HepG2 (cell line): ENCODE results near the gene MARCHF9. TPM values are rescaled to one million over a fixed set of nuclear protein-coding genes. Genes with fewer than 3 reads are reported as not detected.

Experiments used
- EED ChIP-seq: sonication (generic); formaldehyde crosslinking; IDR thresholded peaks from 2 replicates; pipeline ENCODE4 v1.5.0; 2020; ENCODE audit warnings: mild to moderate bottlenecking, missing genetic modification reagents
- HDAC6 ChIP-seq: fragments of 200-600 bp; sonication (generic); IDR thresholded peaks from 2 replicates; pipeline ENCODE4 v1.7.0; 2017; ENCODE audit warnings: mild to moderate bottlenecking, antibody characterized with exemption, low read length, low read depth
- MED13 ChIP-seq: sonication (generic); formaldehyde crosslinking; IDR thresholded peaks from 2 replicates; pipeline ENCODE4 v1.5.0; 2020; ENCODE audit warnings: missing genetic modification reagents
- MLLT10 ChIP-seq: sonication (generic); formaldehyde crosslinking; IDR thresholded peaks from 2 replicates; pipeline ENCODE4 v1.4.0; 2020; ENCODE audit warnings: missing genetic modification reagents
- NBN ChIP-seq: fragments of 450-650 bp; conservative IDR thresholded peaks from 2 replicates; pipeline ENCODE4 v1.6.1; 2017
- NFE2L2 ChIP-seq: fragments of 150-350 bp; IDR thresholded peaks from 2 replicates; pipeline ENCODE4 v1.6.1; 2014; ENCODE audit warnings: low read length
- NR3C1 ChIP-seq: sonication (generic); formaldehyde crosslinking; IDR thresholded peaks from 2 replicates; pipeline ENCODE4 v1.4.0; 2020; ENCODE audit warnings: missing genetic modification reagents
- PHF5A ChIP-seq: IDR thresholded peaks from one replicate; pipeline ENCODE4 v1.6.1; 2018; ENCODE audit warnings: low read depth, missing genetic modification reagents; ENCODE audit not compliant: unreplicated experiment
- RBM39 ChIP-seq: fragments of 200-400 bp; formaldehyde crosslinking; IDR thresholded peaks from one replicate; pipeline ENCODE4 v1.6.1; 2018; ENCODE audit warnings: antibody characterized with exemption, mild to moderate bottlenecking, low read depth, low read length; ENCODE audit not compliant: poor library complexity, severe bottlenecking
- RNF2 ChIP-seq: fragments of 450-650 bp; conservative IDR thresholded peaks from 2 replicates; pipeline ENCODE4 v1.6.1; 2016; ENCODE audit warnings: low read depth
- SP140L ChIP-seq: sonication (generic); formaldehyde crosslinking; IDR thresholded peaks from 2 replicates; pipeline ENCODE4 v1.4.0; 2020; ENCODE audit warnings: missing genetic modification reagents, borderline replicate concordance
- SYNCRIP ChIP-seq: fragments of 200-400 bp; formaldehyde crosslinking; IDR thresholded peaks from 2 replicates; pipeline ENCODE4 v1.6.1; 2018; ENCODE audit warnings: mild to moderate bottlenecking, low read depth, low read length; ENCODE audit not compliant: insufficient read depth
- TBP ChIP-seq: sonication (generic); formaldehyde crosslinking; IDR thresholded peaks from 2 replicates; pipeline ENCODE4 v1.5.0; 2020; ENCODE audit warnings: missing genetic modification reagents
- ZFP37 ChIP-seq: sonication (generic); formaldehyde crosslinking; IDR thresholded peaks from 2 replicates; pipeline ENCODE4 v1.4.0; 2020; ENCODE audit warnings: missing genetic modification reagents, borderline replicate concordance
- ZNF101 ChIP-seq: sonication (generic); formaldehyde crosslinking; IDR thresholded peaks from 2 replicates; pipeline ENCODE4 v1.4.0; 2020; ENCODE audit warnings: mild to moderate bottlenecking, low read depth, missing genetic modification reagents, borderline replicate concordance
- ZNF350 ChIP-seq: sonication (generic); formaldehyde crosslinking; IDR thresholded peaks from 2 replicates; pipeline ENCODE4 v1.4.0; 2020; ENCODE audit warnings: mild to moderate bottlenecking, low read depth, missing genetic modification reagents, borderline replicate concordance
- ZNF441 ChIP-seq: sonication (generic); formaldehyde crosslinking; IDR thresholded peaks from 2 replicates; pipeline ENCODE4 v1.7.0; 2021; ENCODE audit warnings: missing genetic modification reagents, borderline replicate concordance
- ZNF547 ChIP-seq: sonication (generic); formaldehyde crosslinking; IDR thresholded peaks from 2 replicates; pipeline ENCODE4 v1.5.1; 2020; ENCODE audit warnings: mild to moderate bottlenecking, missing genetic modification reagents
- ZNF703 ChIP-seq: sonication (generic); formaldehyde crosslinking; IDR thresholded peaks from 2 replicates; pipeline ENCODE4 v1.5.1; 2020; ENCODE audit warnings: missing genetic modification reagents, mild to moderate bottlenecking, moderate library complexity, borderline replicate concordance
- ZNF709 ChIP-seq: sonication (generic); formaldehyde crosslinking; IDR thresholded peaks from 2 replicates; pipeline ENCODE4 v1.5.0; 2020; ENCODE audit warnings: mild to moderate bottlenecking, missing genetic modification reagents
- ZNF768 ChIP-seq: sonication (generic); formaldehyde crosslinking; IDR thresholded peaks from 2 replicates; pipeline ENCODE4 v1.4.0; 2020; ENCODE audit warnings: missing genetic modification reagents
- ZSCAN31 ChIP-seq: sonication (generic); formaldehyde crosslinking; IDR thresholded peaks from 2 replicates; pipeline ENCODE4 v1.5.0; 2020; ENCODE audit warnings: low read depth, mild to moderate bottlenecking, missing genetic modification reagents
- polyA plus RNA-seq, 8 experiments: library from polyadenylated mRNA; depleted of rRNA in 3 of 8; stranded (reverse) in 7 of 8; unstranded in 1 of 8; fragments of >200 nt; fragmentation: Illumina TruSeq in 4 of 8; extraction: Trizol in 4 of 8; gene quantifications; 2 replicates each; pipeline versions ENCODE4 v1.2.1 to v1.2.3, GENCODE V29; 2011 to 2016; ENCODE audit warnings: low read depth in 4 of 8, missing spikeins in 1 of 8, mixed read lengths in 1 of 8; ENCODE audit not compliant: insufficient read depth in 1 of 8
- total RNA-seq, 5 experiments: library from RNA; depleted of rRNA; stranded (reverse); fragments of >200 nt; fragmentation: Illumina TruSeq; extraction: Trizol; gene quantifications; 2 replicates each; pipeline ENCODE4 v1.2.3, GENCODE V29; 2016; ENCODE audit warnings: low read depth in 1 of 5
- TF ChIP-seq, protein P1 (sequence below): sonication (generic); formaldehyde crosslinking; IDR thresholded peaks from 2 replicates; pipeline ENCODE4 v1.5.0; 2020; ENCODE audit warnings: missing genetic modification reagents
- TF ChIP-seq, protein P2 (sequence below): sonication (generic); formaldehyde crosslinking; IDR thresholded peaks from 2 replicates; pipeline ENCODE4 v1.4.0; 2020; ENCODE audit warnings: missing genetic modification reagents
- TF ChIP-seq, protein P3 (sequence below): sonication (generic); formaldehyde crosslinking; IDR thresholded peaks from 2 replicates; pipeline ENCODE4 v1.5.0; 2020; ENCODE audit warnings: mild to moderate bottlenecking, missing genetic modification reagents
- TF ChIP-seq, protein P4 (sequence below): sonication (generic); formaldehyde crosslinking; IDR thresholded peaks from 2 replicates; pipeline ENCODE4 v1.5.0; 2020; ENCODE audit warnings: mild to moderate bottlenecking, missing genetic modification reagents, borderline replicate concordance

MARCHF9 gene
- total and polyA plus RNA-seq, 2 of the 13 experiments (the other 11 are each of a cell fraction or from before 2014, with no cell fraction given) = 5.7 to 9.6 TPM

DNA sequence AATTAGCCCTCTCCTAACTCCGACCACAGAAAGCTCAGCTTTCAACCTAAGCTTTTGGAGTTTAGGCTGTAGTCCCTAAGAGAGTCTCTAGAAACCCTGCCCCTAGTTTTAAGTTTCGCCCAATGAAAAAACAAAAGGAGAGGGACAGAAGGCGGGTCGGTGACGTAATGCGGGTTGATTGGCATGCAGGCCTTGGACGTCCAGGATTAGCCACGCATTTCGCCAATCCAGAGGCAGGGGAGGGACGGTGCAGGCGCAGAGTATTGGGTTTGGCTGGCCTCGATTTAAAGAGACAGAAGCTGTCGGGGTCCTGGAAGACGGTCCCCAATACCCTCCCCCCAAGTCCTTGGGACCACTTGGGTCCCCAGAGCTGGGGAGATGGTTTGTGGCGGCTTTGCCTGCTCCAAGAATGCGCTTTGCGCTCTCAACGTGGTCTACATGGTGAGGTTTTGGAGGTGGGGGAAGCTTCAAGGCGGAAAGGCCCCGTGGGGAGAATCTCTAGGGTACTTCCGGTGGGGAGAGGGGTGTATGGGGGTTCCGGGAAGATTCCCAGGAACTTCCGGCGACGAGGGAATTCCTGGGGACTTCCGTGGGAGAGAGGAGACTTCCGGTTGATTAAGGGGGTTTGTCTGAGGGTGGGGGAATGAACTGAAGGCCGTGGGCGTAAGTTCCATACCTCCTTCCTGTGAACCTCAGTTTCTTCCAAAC is 10.0 kb upstream of the MARCHF9 start, which contains the start of gene TSPAN31 (continued):
- no peak for TF ChIP-seq SYNCRIP
- TF ChIP-seq ZNF547 (CRISPR knock-in tag) = no peak
- no peak for TF ChIP-seq TBP (CRISPR knock-in tag)
- TF ChIP-seq RNF2 = 0 out of 2 replicates have a peak, but pooled peaks have one; percentile 19
- TF ChIP-seq ZNF709 (CRISPR knock-in tag) = no peak
- TF ChIP-seq NBN = no peak
- TF ChIP-seq EED = no peak
- 0 out of 2 replicates have a peak, but pooled peaks have one; percentile 9 for TF ChIP-seq ZSCAN31 (CRISPR knock-in tag)
- TF ChIP-seq, protein P1, sequence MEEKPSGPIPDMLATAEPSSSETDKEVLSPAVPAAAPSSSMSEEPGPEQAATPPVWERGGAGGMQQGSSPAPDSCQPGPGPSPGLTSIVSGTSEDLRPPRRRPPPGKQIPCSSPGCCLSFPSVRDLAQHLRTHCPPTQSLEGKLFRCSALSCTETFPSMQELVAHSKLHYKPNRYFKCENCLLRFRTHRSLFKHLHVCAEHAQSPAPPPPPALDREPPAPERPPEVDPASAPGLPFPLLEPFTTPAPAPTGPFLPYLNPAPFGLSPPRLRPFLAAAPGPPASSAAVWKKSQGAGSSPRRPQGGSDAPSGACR = no peak
- TF ChIP-seq, protein P2, sequence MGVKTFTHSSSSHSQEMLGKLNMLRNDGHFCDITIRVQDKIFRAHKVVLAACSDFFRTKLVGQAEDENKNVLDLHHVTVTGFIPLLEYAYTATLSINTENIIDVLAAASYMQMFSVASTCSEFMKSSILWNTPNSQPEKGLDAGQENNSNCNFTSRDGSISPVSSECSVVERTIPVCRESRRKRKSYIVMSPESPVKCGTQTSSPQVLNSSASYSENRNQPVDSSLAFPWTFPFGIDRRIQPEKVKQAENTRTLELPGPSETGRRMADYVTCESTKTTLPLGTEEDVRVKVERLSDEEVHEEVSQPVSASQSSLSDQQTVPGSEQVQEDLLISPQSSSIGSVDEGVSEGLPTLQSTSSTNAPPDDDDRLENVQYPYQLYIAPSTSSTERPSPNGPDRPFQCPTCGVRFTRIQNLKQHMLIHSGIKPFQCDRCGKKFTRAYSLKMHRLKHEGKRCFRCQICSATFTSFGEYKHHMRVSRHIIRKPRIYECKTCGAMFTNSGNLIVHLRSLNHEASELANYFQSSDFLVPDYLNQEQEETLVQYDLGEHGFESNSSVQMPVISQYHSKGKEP (CRISPR knock-in tag) = no peak
- TF ChIP-seq HDAC6 = no peak
- TF ChIP-seq ZNF703 (CRISPR knock-in tag) = no peak
- TF ChIP-seq, protein P3, sequence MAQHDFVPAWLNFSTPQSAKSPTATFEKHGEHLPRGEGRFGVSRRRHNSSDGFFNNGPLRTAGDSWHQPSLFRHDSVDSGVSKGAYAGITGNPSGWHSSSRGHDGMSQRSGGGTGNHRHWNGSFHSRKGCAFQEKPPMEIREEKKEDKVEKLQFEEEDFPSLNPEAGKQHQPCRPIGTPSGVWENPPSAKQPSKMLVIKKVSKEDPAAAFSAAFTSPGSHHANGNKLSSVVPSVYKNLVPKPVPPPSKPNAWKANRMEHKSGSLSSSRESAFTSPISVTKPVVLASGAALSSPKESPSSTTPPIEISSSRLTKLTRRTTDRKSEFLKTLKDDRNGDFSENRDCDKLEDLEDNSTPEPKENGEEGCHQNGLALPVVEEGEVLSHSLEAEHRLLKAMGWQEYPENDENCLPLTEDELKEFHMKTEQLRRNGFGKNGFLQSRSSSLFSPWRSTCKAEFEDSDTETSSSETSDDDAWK (CRISPR knock-in tag) = no peak
- no peak for TF ChIP-seq ZNF441
- no peak; the same call in 1 of the 2 replicates for TF ChIP-seq ZNF350 (CRISPR knock-in tag)
- 0 out of 2 replicates have a peak, but pooled peaks have one; percentile 15 for TF ChIP-seq ZNF768 (CRISPR knock-in tag)
- no peak for TF ChIP-seq ZNF101
- peak; percentile 8 for TF ChIP-seq PHF5A (CRISPR knock-in tag)
- no peak for TF ChIP-seq NFE2L2
- TF ChIP-seq ZFP37 (CRISPR knock-in tag) = no peak
- TF ChIP-seq MLLT10 (CRISPR knock-in tag) = no peak
- no peak for TF ChIP-seq NR3C1 (CRISPR knock-in tag)
- TF ChIP-seq MED13 (CRISPR knock-in tag) = no peak
- no peak for TF ChIP-seq SP140L (CRISPR knock-in tag)
- TF ChIP-seq RBM39 = no peak
- TF ChIP-seq, protein P4, sequence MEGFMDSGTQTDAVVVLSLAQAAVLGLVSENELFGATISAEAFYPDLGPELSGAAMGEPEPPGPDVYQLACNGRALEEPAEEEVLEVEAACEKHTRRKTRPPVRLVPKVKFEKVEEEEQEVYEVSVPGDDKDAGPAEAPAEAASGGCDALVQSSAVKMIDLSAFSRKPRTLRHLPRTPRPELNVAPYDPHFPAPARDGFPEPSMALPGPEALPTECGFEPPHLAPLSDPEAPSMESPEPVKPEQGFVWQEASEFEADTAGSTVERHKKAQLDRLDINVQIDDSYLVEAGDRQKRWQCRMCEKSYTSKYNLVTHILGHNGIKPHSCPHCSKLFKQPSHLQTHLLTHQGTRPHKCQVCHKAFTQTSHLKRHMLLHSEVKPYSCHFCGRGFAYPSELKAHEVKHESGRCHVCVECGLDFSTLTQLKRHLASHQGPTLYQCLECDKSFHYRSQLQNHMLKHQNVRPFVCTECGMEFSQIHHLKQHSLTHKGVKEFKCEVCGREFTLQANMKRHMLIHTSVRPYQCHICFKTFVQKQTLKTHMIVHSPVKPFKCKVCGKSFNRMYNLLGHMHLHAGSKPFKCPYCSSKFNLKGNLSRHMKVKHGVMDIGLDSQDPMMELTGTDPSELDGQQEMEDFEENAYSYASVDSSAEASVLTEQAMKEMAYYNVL (CRISPR knock-in tag) = peak; percentile 22; the same call in 1 of the 2 replicates
